MM.1S (cell line): Measurements from ENCODE around the gene CSNK1D.
A peak's percentile ranks its signal among the peaks of the same experiment; 100 is the strongest.

Experiments used
- DNase-seq: peaks from one replicate; pipeline ENCODE4 v3.0.0-alpha.2; 2015
- H2AFZ ChIP-seq: fragments of 300-600 bp; sonication (generic); 2 replicates; pipeline ENCODE4 v1.6.0; 2016; ENCODE audit warnings: antibody characterized with exemption, low read length
- H3F3A ChIP-seq: fragments of 300-600 bp; sonication (generic); 2 replicates; pipeline ENCODE4 v1.6.1; 2016; ENCODE audit warnings: mild to moderate bottlenecking, antibody characterized with exemption, low read length, moderate library complexity, mixed read lengths; ENCODE audit not compliant: insufficient read depth
- H3K27ac ChIP-seq: fragments of 300-600 bp; sonication (generic); 2 replicates; pipeline ENCODE4 v1.5.1; 2016; ENCODE audit warnings: mild to moderate bottlenecking, low read length
- H3K27me3 ChIP-seq: fragments of 300-600 bp; sonication (generic); replicated peaks from 2 replicates; pipeline ENCODE4 v1.6.0; 2016; ENCODE audit warnings: low read length; ENCODE audit not compliant: insufficient read depth
- H3K36me3 ChIP-seq: fragments of 300-600 bp; sonication (generic); replicated peaks from 2 replicates; pipeline ENCODE4 v1.6.1; 2016; ENCODE audit warnings: mild to moderate bottlenecking, low read length, mixed read lengths; ENCODE audit not compliant: insufficient read depth
- H3K4me1 ChIP-seq: fragments of 300-600 bp; sonication (generic); 2 replicates; pipeline ENCODE4 v1.6.1; 2016; ENCODE audit warnings: low read length, mixed read lengths
- H3K4me2 ChIP-seq: fragments of 300-600 bp; sonication (generic); 2 replicates; pipeline ENCODE4 v1.6.0; 2016; ENCODE audit warnings: low read depth, low read length
- H3K4me3 ChIP-seq: fragments of 300-600 bp; sonication (generic); 2 replicates; pipeline ENCODE4 v1.5.1; 2016; ENCODE audit warnings: low read length, mixed read lengths
- H3K79me2 ChIP-seq: fragments of 300-600 bp; sonication (generic); 2 replicates; pipeline ENCODE4 v1.6.1; 2016; ENCODE audit warnings: mixed run types, low read length, mixed read lengths
- H3K9ac ChIP-seq: fragments of 300-600 bp; sonication (generic); 2 replicates; pipeline ENCODE4 v1.6.1; 2016; ENCODE audit warnings: low read length, mixed read lengths
- H3K9me2 ChIP-seq: fragments of 300-600 bp; sonication (generic); replicated peaks from 2 replicates; pipeline ENCODE4 v1.6.1; 2016; ENCODE audit warnings: mild to moderate bottlenecking, low read length, mixed read lengths; ENCODE audit not compliant: insufficient read depth
- H3K9me3 ChIP-seq: fragments of 300-600 bp; sonication (generic); replicated peaks from 2 replicates; pipeline ENCODE4 v1.6.1; 2016; ENCODE audit warnings: mild to moderate bottlenecking, low read length, mixed read lengths; ENCODE audit not compliant: insufficient read depth
- H4K20me1 ChIP-seq: fragments of 300-600 bp; sonication (generic); 2 replicates; pipeline ENCODE4 v1.6.1; 2016; ENCODE audit warnings: mild to moderate bottlenecking, low read length, moderate library complexity, mixed read lengths; ENCODE audit not compliant: insufficient read depth
- CTCF ChIP-seq: fragments of 300-600 bp; sonication (generic); IDR thresholded peaks from 2 replicates; pipeline ENCODE4 v1.5.1; 2016; ENCODE audit warnings: antibody characterized with exemption, low read length, mixed read lengths
- EZH2 ChIP-seq: fragments of 300-600 bp; sonication (generic); optimal IDR thresholded peaks from 2 replicates; pipeline ENCODE3; 2017; ENCODE audit warnings: low read depth, mild to moderate bottlenecking, antibody characterized with exemption, low read length, mixed read lengths
- EZH2phosphoT487 ChIP-seq: fragments of 300-600 bp; sonication (generic); IDR thresholded peaks from 2 replicates; pipeline ENCODE4 v1.6.1; 2018; ENCODE audit warnings: antibody characterized with exemption, low read length

CSNK1D gene

GRCh38 chr17:82317394-82318168 lies 44.1 kb upstream of the CSNK1D start, which contains the start of gene CD7:
Gene CD7, minus strand, starts transcription at chr17:82317608. Its CDS starts 113 bp downstream, at chr17:82317495.
- H3K9me2 ChIP-seq = no peaks in the 10 kb centered on the region
- peaks cover 8% of the 10 kb centered on the region for H3K4me1 ChIP-seq
- no peaks in the 10 kb centered on the region for H3K79me2 ChIP-seq
- TF ChIP-seq CTCF = no peak
- no peak for TF ChIP-seq EZH2phosphoT487
- TF ChIP-seq EZH2 = no peak
- no peak within 1 kb of the TSS for H2AFZ ChIP-seq
- no peaks in the 10 kb centered on the region for H4K20me1 ChIP-seq
- no peak within 1 kb of the TSS for H3K4me2 ChIP-seq
- no peak within 1 kb of the TSS for H3K4me3 ChIP-seq
- H3F3A ChIP-seq = peaks cover 2% of the 10 kb centered on the region; the same call in 1 of the 2 replicates
- no peak within 1 kb of the TSS for H3K9ac ChIP-seq
- no peaks in the 10 kb centered on the region for H3K36me3 ChIP-seq
- no peaks in the 10 kb centered on the region for H3K9me3 ChIP-seq
- H3K27me3 ChIP-seq = peaks cover 23% of the 10 kb centered on the region
- no peak within 1 kb of the TSS for H3K27ac ChIP-seq
- DNase-seq = no peak

- H3K4me1 ChIP-seq = peaks cover 8% of the 10 kb centered on the region
- no peak overlapping the region for H3K4me2 ChIP-seq
- peaks cover 23% of the 10 kb centered on the region for H3K27me3 ChIP-seq
- DNase-seq = no peak
- peaks cover 2% of the 10 kb centered on the region; the same call in 1 of the 2 replicates for H3F3A ChIP-seq
- no peaks in the 10 kb centered on the region for H3K9me3 ChIP-seq
- no peaks in the 10 kb centered on the region for H3K79me2 ChIP-seq
- no peak overlapping the region for H3K27ac ChIP-seq
- no peaks in the 10 kb centered on the region for H4K20me1 ChIP-seq
- H3K9me2 ChIP-seq = no peaks in the 10 kb centered on the region
- no peak overlapping the region for H3K9ac ChIP-seq
- H3K36me3 ChIP-seq = no peaks in the 10 kb centered on the region
- TF ChIP-seq EZH2phosphoT487 (no peak), CTCF (no peak), EZH2 (no peak)
- no peak overlapping the region for H2AFZ ChIP-seq
- no peak overlapping the region for H3K4me3 ChIP-seq
Measured at GRCh38 chr17:82316651-82317393, 43.3 kb upstream of the CSNK1D start.

- peaks cover 2% of the 10 kb centered on the region; the same call in 1 of the 2 replicates for H3F3A ChIP-seq
- peak overlapping the region; percentile 26 for H3K4me3 ChIP-seq
- DNase-seq = no peak
- H3K27me3 ChIP-seq = peaks cover 30% of the 10 kb centered on the region
- H2AFZ ChIP-seq = peak overlapping the region; percentile 63
- no peaks in the 10 kb centered on the region for H4K20me1 ChIP-seq
- H3K9me3 ChIP-seq = no peaks in the 10 kb centered on the region
- no peaks in the 10 kb centered on the region for H3K9me2 ChIP-seq
- H3K4me2 ChIP-seq = peak overlapping the region; percentile 73
- no peak overlapping the region; the same call in 1 of the 2 replicates for H3K9ac ChIP-seq
- TF ChIP-seq CTCF = no peak
- TF ChIP-seq EZH2 = no peak
- no peak for TF ChIP-seq EZH2phosphoT487
- no peaks in the 10 kb centered on the region for H3K79me2 ChIP-seq
- H3K36me3 ChIP-seq = no peaks in the 10 kb centered on the region
- no peak overlapping the region for H3K27ac ChIP-seq
- peaks cover 8% of the 10 kb centered on the region for H3K4me1 ChIP-seq
Measured at GRCh38 chr17:82315703-82316358, 42.3 kb upstream of the CSNK1D start.
